ENCODE data around the gene CBR3. TPM values are rescaled to one million over a fixed set of nuclear protein-coding genes. Genes with fewer than 3 reads are reported as not detected.

Gene CBR3
- total and polyA plus RNA-seq, 2 of the 13 experiments (the other 11 are each of a cell fraction or from before 2014, with no cell fraction given), result not detected

DNA sequence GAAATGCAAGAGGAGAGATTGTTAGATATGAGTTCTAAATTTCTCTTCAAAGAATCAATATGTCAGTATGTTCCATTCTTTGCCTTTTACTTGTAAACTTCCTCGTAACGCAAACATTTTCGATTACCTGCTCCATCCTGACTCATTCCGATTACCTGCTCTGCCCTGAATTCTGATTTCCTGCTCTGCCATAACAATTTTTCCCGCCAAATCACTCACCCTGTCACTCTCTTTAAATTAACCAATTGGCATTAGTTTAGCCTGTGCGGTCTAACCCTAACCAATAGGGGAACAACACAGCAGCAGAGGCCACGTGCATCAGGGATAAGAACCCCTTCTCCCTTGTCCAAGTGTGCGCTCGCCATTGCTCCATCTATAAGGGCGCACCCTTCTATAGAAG lies 25.0 kb upstream of the CBR3 start (continued):
- no peak for TF ChIP-seq STAG1 (CRISPR knock-in tag; IDR thresholded peaks at IDR 0.05)
- no peak for TF ChIP-seq MZF1 (CRISPR knock-in tag; IDR thresholded peaks at IDR 0.05; ENCODE audit: borderline replicate concordance)
- no peak for TF ChIP-seq ERF (CRISPR knock-in tag; IDR thresholded peaks at IDR 0.05)
- TF ChIP-seq, protein P1, sequence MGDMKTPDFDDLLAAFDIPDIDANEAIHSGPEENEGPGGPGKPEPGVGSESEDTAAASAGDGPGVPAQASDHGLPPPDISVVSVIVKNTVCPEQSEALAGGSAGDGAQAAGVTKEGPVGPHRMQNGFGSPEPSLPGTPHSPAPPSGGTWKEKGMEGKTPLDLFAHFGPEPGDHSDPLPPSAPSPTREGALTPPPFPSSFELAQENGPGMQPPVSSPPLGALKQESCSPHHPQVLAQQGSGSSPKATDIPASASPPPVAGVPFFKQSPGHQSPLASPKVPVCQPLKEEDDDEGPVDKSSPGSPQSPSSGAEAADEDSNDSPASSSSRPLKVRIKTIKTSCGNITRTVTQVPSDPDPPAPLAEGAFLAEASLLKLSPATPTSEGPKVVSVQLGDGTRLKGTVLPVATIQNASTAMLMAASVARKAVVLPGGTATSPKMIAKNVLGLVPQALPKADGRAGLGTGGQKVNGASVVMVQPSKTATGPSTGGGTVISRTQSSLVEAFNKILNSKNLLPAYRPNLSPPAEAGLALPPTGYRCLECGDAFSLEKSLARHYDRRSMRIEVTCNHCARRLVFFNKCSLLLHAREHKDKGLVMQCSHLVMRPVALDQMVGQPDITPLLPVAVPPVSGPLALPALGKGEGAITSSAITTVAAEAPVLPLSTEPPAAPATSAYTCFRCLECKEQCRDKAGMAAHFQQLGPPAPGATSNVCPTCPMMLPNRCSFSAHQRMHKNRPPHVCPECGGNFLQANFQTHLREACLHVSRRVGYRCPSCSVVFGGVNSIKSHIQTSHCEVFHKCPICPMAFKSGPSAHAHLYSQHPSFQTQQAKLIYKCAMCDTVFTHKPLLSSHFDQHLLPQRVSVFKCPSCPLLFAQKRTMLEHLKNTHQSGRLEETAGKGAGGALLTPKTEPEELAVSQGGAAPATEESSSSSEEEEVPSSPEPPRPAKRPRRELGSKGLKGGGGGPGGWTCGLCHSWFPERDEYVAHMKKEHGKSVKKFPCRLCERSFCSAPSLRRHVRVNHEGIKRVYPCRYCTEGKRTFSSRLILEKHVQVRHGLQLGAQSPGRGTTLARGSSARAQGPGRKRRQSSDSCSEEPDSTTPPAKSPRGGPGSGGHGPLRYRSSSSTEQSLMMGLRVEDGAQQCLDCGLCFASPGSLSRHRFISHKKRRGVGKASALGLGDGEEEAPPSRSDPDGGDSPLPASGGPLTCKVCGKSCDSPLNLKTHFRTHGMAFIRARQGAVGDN (CRISPR knock-in tag; IDR thresholded peaks at IDR 0.05), result no peak
- TF ChIP-seq RBFOX2 (IDR thresholded peaks at IDR 0.05; ENCODE audit: low read depth, low read length), result no peak
- TF ChIP-seq ZFY (CRISPR knock-in tag; IDR thresholded peaks at IDR 0.05), result no peak
- no peak for TF ChIP-seq SNRNP70 (IDR thresholded peaks at IDR 0.05; ENCODE audit: low read depth, low read length)
- TF ChIP-seq, protein P2, sequence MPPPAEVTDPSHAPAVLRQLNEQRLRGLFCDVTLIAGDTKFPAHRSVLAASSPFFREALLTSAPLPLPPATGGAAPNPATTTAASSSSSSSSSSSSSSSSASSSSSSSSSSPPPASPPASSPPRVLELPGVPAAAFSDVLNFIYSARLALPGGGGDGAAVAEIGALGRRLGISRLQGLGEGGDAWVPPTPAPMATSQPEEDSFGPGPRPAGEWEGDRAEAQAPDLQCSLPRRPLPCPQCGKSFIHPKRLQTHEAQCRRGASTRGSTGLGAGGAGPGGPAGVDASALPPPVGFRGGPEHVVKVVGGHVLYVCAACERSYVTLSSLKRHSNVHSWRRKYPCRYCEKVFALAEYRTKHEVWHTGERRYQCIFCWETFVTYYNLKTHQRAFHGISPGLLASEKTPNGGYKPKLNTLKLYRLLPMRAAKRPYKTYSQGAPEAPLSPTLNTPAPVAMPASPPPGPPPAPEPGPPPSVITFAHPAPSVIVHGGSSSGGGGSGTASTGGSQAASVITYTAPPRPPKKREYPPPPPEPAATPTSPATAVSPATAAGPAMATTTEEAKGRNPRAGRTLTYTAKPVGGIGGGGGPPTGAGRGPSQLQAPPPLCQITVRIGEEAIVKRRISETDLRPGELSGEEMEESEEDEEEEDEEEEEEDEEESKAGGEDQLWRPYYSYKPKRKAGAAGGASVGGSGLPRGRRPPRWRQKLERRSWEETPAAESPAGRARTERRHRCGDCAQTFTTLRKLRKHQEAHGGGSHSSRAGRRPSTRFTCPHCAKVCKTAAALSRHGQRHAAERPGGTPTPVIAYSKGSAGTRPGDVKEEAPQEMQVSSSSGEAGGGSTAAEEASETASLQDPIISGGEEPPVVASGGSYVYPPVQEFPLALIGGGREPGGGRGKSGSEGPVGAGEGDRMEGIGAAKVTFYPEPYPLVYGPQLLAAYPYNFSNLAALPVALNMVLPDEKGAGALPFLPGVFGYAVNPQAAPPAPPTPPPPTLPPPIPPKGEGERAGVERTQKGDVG (CRISPR knock-in tag; IDR thresholded peaks at IDR 0.05; ENCODE audit: borderline replicate concordance), result no peak
